Activated B cell treated with CpG ODN at 0.5 μM for 24 hours (primary cell): Measurements from ENCODE around the gene MTHFD2L. TPM values are rescaled to one million over a fixed set of nuclear protein-coding genes. Genes with fewer than 3 reads are reported as not detected.

Source experiments
- ATAC-seq: fragments of 200-7000 bp; cut with Tn5 transposase; one replicate; pipeline ENCODE4 v1.10.0; 2021; ENCODE audit warnings: low read depth, mild to moderate bottlenecking, moderate library complexity
- CTCF ChIA-PET: fragments of 350-600 bp; sonication (Branson Sonifier 250); formaldehyde crosslinking; loops from one replicate; lab custom pipeline; 2021; ENCODE audit warnings: antibody characterized with exemption; lab: Charles Lee
- POLR2A ChIA-PET: fragments of 350-600 bp; sonication (Branson Sonifier 250); formaldehyde crosslinking; loops from one replicate; lab custom pipeline; 2021; ENCODE audit warnings: antibody characterized with exemption; lab: Charles Lee
- DNase-seq: peaks from one replicate; pipeline ENCODE4 v3.0.0; 2022
- H3K27ac Mint-ChIP-seq: one replicate; pipeline ENCODE4 v1.8.0; 2020; ENCODE audit warnings: mixed read lengths
- H3K27me3 Mint-ChIP-seq: one replicate; pipeline ENCODE4 v1.8.0; 2021; ENCODE audit warnings: mixed read lengths
- H3K36me3 Mint-ChIP-seq: one replicate; pipeline ENCODE4 v1.8.0; 2021; ENCODE audit warnings: low read depth, mixed read lengths
- H3K4me1 Mint-ChIP-seq: one replicate; pipeline ENCODE4 v1.8.0; 2021; ENCODE audit warnings: mixed read lengths
- H3K4me3 Mint-ChIP-seq: one replicate; pipeline ENCODE4 v1.8.0; 2020; ENCODE audit warnings: mild to moderate bottlenecking, mixed read lengths
- H3K9me3 Mint-ChIP-seq: one replicate; pipeline ENCODE4 v1.8.0; 2020; ENCODE audit warnings: mixed read lengths
- CTCF ChIP-seq: fragments of 200-600 bp; IDR thresholded peaks from one replicate; pipeline ENCODE4 v1.8.0; 2022; ENCODE audit warnings: antibody characterized with exemption, mild to moderate bottlenecking
- intact Hi-C: fragments of 100-400 bp; cut with micrococcal nuclease; formaldehyde crosslinking; loops from one replicate; pipeline ENCODE4 v1.15.1; 2024
- total RNA-seq: library from RNA; stranded (reverse); gene quantifications from 2 replicates; pipeline ENCODE4 v1.2.3, GENCODE V29; 2022

The MTHFD2L gene
- total RNA-seq, 1 donor from 2014 or later, result 14.3 TPM

GRCh38 chr4:74237425-74237966, 79.6 kb downstream of the MTHFD2L start:
- no peaks in the 10 kb centered on the region for H3K27me3 Mint-ChIP-seq
- no peaks in the 10 kb centered on the region for H3K36me3 Mint-ChIP-seq
- ChIA-PET POLR2A (no interaction called here), CTCF (interaction anchor here (1.0 kb wide), 1 partner anchor 9 kb away, joined by 4 read pairs; no protein-coding TSS in a partner anchor)
- no peak for TF ChIP-seq CTCF
- intact Hi-C loops, result no loop called here
- no peak overlapping the region for H3K27ac Mint-ChIP-seq
- H3K9me3 Mint-ChIP-seq, result no peaks in the 10 kb centered on the region
- no peak overlapping the region for H3K4me3 Mint-ChIP-seq
- peaks cover 4% of the 10 kb centered on the region for H3K4me1 Mint-ChIP-seq
- ATAC-seq (no peak), DNase-seq (no peak)

GRCh38 chr4:74244049-74244448, 86.1 kb downstream of the MTHFD2L start:
- no peak for TF ChIP-seq CTCF
- no peak for DNase-seq
- no peaks in the 10 kb centered on the region for H3K9me3 Mint-ChIP-seq
- ATAC-seq, result no peak
- no peak overlapping the region for H3K4me3 Mint-ChIP-seq
- ChIA-PET POLR2A (no interaction called here), CTCF (no interaction called here)
- H3K4me1 Mint-ChIP-seq, result no peaks in the 10 kb centered on the region
- H3K27ac Mint-ChIP-seq, result no peak overlapping the region
- no peaks in the 10 kb centered on the region for H3K36me3 Mint-ChIP-seq
- H3K27me3 Mint-ChIP-seq, result no peaks in the 10 kb centered on the region
- intact Hi-C loops, result no loop called here

DNA sequence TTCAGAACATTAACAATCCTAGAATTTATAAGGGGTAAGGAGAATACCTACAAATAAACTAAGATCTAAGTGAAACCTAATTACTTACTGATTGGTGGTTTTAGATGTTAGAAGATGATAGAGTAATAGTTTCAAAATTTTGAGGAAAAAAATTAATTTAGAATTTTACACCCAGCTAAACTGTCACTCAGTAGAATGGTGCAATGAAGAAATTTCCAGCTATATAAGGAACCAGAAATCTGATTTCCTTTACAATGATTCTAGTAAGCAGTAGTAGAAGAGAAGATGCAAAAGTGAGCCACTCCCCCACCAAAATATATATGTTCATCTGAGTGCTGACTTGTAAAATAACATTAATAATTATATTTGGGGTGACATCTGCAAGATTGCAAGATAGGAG, 95.0 kb downstream of the MTHFD2L start:
- H3K9me3 Mint-ChIP-seq, result peaks cover 17% of the 10 kb centered on the region
- no peak for TF ChIP-seq CTCF
- no peaks in the 10 kb centered on the region for H3K4me1 Mint-ChIP-seq
- H3K36me3 Mint-ChIP-seq, result peaks cover 10% of the 10 kb centered on the region
- no peak overlapping the region for H3K27ac Mint-ChIP-seq
- no peak for DNase-seq
- no peak for ATAC-seq
- intact Hi-C loops, result no loop called here
- no peak overlapping the region for H3K4me3 Mint-ChIP-seq
- ChIA-PET CTCF (interaction anchor here (0.9 kb wide), 1 partner anchor 24 kb away, joined by 4 read pairs; no protein-coding TSS in a partner anchor), POLR2A (interaction anchor here (0.6 kb wide), 1 partner anchor 198 kb away, joined by 4 read pairs; no protein-coding TSS in a partner anchor)
- H3K27me3 Mint-ChIP-seq, result no peaks in the 10 kb centered on the region

DNA sequence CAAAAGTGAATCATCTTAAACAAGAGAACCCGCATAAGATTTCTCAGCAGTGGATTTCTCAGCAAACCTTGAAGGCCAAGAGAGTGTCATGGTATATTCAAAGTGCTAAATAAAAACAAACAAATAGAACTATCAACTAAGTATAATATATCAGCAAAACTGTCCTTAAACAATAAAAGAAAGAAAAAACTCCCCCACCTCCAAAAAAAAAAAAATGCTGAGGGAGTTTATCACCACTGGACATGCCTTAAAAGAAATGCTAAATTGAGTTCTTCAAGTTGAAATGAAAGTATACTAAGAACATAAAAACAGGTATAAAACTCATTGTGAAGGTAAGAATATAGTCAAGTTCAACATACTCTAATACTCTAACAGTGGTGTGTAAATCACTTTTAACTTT, 96.5 kb downstream of the MTHFD2L start:
- POLR2A ChIA-PET, result no interaction called here
- TF ChIP-seq CTCF, result no peak
- Mint-ChIP-seq H3K27ac (no peak overlapping the region), H3K4me1 (no peaks in the 10 kb centered on the region), H3K9me3 (peaks cover 17% of the 10 kb centered on the region), H3K4me3 (no peak overlapping the region), H3K36me3 (peaks cover 10% of the 10 kb centered on the region), H3K27me3 (no peaks in the 10 kb centered on the region)
- CTCF ChIA-PET, result no interaction called here
- ATAC-seq (no peak), DNase-seq (no peak)
- intact Hi-C loops, result no loop called here

- ChIA-PET CTCF (no interaction called here), POLR2A (no interaction called here)
- TF ChIP-seq CTCF, result no peak
- intact Hi-C loops, result no loop called here
- Mint-ChIP-seq H3K4me3 (no peak overlapping the region), H3K27ac (no peak overlapping the region), H3K4me1 (no peaks in the 10 kb centered on the region), H3K36me3 (peaks cover 9% of the 10 kb centered on the region), H3K9me3 (peaks cover 16% of the 10 kb centered on the region), H3K27me3 (no peaks in the 10 kb centered on the region)
- ATAC-seq (no peak), DNase-seq (no peak)
Measured at GRCh38 chr4:74255096-74255495, 97.2 kb downstream of the MTHFD2L start.
